Amniotic epithelial cell (primary cell): ENCODE measurements around the gene CACNA2D3.
"Not testable (repeated sequence)": the region's sequence is repeated elsewhere in the genome, so short reads cannot be mapped to it uniquely, and the experiment has no call there.

Source experiments
- DNase-seq: peaks from one replicate; pipeline ENCODE4 v3.0.0-alpha.2; 2010; ENCODE audit warnings: low read depth

The CACNA2D3 gene

GRCh38 chr3:54966979-54967378, 844.6 kb downstream of the CACNA2D3 start:
- DNase-seq = no peak

- DNase-seq = peak; percentile 64
These were observed 845.4 kb downstream of the CACNA2D3 start for GRCh38 chr3:54967731-54968161.

GRCh38 chr3:54968546-54969172, 846.3 kb downstream of the CACNA2D3 start:
- DNase-seq = peak; percentile 87

GRCh38 chr3:54969652-54970051, 847.3 kb downstream of the CACNA2D3 start:
- DNase-seq = no peak

GRCh38 chr3:54970895-54971294, 848.5 kb downstream of the CACNA2D3 start:
- DNase-seq = peak; percentile 16

GRCh38 chr3:54977439-54977838, 855.1 kb downstream of the CACNA2D3 start:
- no peak for DNase-seq

GRCh38 chr3:54977946-54978345, 855.6 kb downstream of the CACNA2D3 start:
- not testable (repeated sequence) for DNase-seq

GRCh38 chr3:54982807-54983206, 860.5 kb downstream of the CACNA2D3 start:
- no peak for DNase-seq

GRCh38 chr3:54983266-54984099, 861.1 kb downstream of the CACNA2D3 start:
- no peak for DNase-seq

- DNase-seq = no peak
These were observed 863.5 kb downstream of the CACNA2D3 start for GRCh38 chr3:54985856-54986255.

GRCh38 chr3:54986294-54986693, 863.9 kb downstream of the CACNA2D3 start:
- DNase-seq = no peak

GRCh38 chr3:54987719-54988118, 865.4 kb downstream of the CACNA2D3 start:
- no peak for DNase-seq

GRCh38 chr3:54988302-54988837, 866.0 kb downstream of the CACNA2D3 start:
- peak; percentile 91 for DNase-seq

- no peak for DNase-seq
These were observed 866.7 kb downstream of the CACNA2D3 start for GRCh38 chr3:54988838-54989630.

GRCh38 chr3:54994111-54994513, 871.8 kb downstream of the CACNA2D3 start:
- DNase-seq = no peak

- peak; percentile 90 for DNase-seq
These were observed 876.8 kb downstream of the CACNA2D3 start for GRCh38 chr3:54999159-54999558.

- peak; percentile 90 for DNase-seq
These were observed 877.5 kb downstream of the CACNA2D3 start for GRCh38 chr3:54999811-55000210.

GRCh38 chr3:55000546-55000945, 878.2 kb downstream of the CACNA2D3 start:
- DNase-seq = peak; percentile 87

- DNase-seq = peak; percentile 23
These were observed 878.6 kb downstream of the CACNA2D3 start for GRCh38 chr3:55000953-55001352.

GRCh38 chr3:55002416-55002930, 880.1 kb downstream of the CACNA2D3 start:
- DNase-seq = no peak

- DNase-seq = peak; percentile 85
These were observed 883.9 kb downstream of the CACNA2D3 start for GRCh38 chr3:55006244-55006676.

GRCh38 chr3:55007971-55008370, 885.6 kb downstream of the CACNA2D3 start:
- DNase-seq = no peak
